HG03159 (cell line): ENCODE data around the gene NLRP4.
"Not testable (repeated sequence)": the region's sequence is repeated elsewhere in the genome, so short reads cannot be mapped to it uniquely, and the experiment has no call there.

Source experiments
- ATAC-seq: cut with Tn5 transposase; IDR thresholded peaks from one replicate; pipeline ENCODE4 v1.9.1; 2021; ENCODE audit warnings: mild to moderate bottlenecking, moderate library complexity; ENCODE audit not compliant: unreplicated experiment

The NLRP4 gene

DNA sequence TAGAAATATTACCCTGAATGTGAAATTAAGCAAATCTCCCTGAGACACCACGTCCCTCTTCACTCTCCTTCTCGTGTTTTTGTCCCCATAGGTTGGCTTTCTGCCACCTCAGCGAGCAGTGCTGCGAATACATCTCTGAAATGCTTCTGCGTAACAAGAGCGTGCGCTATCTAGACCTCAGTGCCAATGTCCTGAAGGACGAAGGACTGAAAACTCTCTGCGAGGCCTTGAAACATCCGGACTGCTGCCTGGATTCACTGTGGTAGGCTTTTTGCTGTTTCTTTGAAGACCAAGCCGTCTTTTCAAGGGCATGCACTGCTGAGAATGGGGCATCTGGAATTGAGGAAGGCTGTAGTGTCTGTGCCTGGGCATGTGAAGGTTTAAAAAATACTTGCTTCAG is 34.4 kb downstream of the NLRP4 start:
- no peak for ATAC-seq

DNA sequence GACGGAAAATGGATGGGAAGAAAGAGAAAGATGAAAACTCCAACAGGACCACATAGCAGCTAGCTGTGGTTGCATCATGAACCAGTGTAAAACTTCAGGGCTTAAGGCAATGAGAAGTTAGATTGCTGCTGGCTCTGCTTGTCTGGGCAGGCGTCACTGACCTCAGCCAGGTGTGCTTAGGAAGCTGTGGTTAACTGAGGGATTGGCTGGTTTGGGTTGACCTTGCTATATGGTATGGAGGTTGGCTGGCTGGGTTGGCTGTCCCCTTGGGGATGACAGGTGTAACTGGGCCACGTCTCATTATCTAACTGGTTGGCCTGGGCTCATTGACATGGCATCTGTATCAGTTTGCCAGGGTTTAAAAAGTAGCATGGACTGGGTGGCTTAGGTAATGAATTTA is 40.9 kb downstream of the NLRP4 start:
- no peak for ATAC-seq

DNA sequence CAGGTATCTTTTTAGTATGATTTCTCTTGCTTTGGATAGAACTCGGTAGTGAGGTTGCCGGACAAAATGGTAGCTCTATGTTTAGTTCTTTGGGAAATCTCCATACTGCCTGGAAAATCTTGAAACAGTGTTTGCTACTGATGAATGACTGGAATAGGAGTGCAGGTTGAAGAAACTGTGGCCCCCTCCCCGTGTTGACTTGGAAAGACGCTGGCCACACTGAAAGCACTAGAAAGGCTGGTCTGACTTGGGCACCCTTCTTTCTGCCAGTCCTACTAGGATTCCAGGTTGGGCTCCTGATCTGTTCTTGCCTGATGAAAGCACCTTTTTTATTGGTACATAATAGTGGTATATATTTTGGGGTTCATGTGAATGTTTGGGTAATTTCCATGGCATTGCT is 46.3 kb downstream of the NLRP4 start:
- ATAC-seq: no peak

DNA sequence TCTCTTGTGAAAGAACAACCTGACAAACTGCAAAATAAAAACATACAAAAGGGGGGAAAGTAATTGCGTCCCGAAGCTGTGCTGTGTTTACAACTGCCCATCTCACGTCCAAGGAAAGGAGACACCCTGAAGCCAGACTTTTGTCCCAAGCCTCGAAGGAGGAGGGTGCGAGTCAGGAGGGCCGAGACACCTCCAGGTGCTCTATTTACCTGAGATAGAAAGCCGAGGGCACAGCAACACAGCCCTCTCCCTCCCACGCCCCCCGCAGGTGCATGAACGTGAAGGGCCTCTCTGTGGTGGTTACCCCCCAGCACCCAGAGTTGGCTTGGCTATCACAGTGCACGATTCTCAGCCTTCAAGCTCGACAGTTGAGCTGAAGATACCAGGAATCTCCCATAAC is 62.6 kb downstream of the NLRP4 start:
- ATAC-seq: no peak

DNA sequence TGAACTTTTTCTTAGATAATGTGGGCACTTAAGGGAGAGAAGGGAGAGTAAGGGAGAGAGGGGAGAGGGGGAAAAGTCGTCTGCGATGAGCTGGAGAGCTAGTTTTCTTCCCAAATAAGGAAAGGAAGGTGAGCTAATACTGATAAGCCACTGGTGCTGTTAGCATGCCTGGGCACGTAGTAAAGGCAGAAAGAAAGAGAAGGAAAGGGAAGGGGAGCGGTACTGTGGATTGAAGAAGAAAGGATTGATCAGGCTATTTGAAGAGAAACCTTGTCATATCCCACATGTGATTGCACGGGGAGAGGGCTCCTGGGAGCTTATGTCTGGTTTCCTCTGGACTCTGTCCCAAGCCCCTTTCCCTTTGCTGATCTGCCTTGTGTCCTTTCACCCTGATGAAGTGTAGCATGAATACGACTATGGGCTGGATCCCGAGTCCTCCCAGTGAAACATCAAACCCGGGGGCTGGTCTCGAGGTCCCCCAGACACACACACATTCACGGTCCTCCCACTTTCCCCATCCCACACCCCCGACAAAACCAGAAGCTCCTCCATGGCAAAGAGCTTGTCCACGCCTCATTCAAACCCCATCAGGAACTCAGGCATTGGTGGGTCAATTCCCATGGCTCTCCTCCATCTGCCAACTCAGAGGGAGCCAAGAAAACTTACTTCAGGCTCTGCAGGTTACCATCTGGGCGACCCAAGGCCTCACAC is 65.2 kb downstream of the NLRP4 start:
- no peak for ATAC-seq

DNA sequence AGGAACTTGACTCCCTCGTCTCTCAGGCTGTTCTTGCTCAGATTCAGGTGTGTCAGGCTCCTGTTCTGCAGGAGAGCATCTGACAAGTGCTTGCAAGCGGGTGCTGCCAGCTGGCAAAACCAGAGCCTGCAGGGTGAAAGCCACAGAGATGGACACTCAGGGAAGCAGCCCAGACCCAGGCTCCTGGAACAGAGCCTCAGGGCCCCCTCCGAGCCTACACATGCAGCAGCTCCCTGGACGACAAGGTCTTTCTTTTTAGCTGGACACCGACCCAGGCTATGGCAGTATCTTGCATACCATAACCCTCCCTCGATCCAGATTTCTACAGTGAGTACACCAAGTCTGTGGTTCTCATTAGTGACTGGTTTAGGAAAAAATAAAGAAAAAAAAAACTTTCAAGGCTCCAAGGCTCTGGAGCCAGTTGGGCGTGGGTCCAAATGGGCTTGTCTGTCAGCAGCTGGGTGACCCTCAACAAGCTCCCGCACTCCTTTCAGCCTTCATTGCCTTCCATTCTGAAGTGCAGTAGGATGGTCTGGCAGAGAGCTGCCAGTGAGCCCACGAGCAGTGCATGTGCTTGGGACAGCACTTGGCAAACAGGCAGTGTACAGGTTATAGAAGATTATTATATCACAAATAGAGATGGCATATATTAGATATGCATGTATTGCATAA is 65.9 kb downstream of the NLRP4 start:
- ATAC-seq: no peak

DNA sequence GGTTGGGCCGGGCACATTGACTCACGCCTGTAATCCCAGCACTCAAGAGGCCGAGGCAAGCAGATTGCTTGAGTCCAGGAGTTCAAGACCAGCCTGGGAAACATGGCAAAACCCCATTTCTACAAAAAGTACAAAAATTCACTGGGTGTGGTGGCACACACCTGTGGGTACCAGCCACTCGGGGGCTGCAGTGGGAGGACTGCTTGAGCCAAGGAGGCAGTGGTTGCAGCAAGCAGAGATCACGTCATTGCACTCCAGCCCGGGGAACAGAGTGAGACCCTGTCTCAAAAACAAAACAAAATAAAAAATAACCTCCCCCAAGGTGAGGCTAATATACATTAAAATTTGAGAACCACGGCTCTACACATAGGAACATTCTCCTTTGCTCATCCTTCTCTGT is 70.9 kb downstream of the NLRP4 start:
- ATAC-seq: no peak

DNA sequence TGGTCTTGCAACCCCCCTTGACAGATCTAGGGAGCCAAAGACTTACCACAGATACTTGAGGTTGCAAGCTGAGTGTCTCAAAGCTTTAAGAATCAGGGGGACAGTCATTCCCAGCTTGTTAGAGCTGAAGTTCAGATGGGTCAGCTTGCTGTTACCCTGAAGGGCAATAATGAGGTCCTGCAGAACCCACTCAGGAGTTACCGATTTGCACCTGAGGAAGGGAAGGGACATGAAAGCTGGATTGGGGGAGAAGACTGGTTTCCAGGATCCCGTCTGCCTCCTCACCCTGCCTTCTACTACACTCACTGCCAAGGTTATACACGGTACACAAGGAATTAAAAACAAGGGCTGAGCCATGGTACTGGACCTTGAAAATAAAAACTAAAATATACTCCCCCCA is 71.4 kb downstream of the NLRP4 start:
- ATAC-seq: no peak

DNA sequence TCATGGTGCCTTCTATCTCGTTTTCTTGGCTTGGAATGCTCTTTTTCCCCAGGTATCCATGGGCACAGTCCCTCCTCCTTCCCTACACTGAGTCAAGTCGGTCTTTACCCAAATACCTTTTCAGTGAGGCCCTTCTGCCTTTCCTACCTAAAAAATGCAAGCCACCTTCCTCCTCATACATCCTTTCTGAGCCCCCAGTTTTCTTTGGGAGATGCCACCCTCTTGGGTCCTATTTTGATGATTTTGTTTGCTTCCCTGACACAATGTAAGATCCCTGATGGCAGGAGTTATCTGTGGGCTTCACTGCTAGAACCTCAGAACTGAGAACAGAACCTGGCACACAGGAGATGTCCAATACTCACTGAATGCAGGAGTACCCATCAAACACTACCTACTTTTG is 73.5 kb downstream of the NLRP4 start:
- ATAC-seq: no peak

DNA sequence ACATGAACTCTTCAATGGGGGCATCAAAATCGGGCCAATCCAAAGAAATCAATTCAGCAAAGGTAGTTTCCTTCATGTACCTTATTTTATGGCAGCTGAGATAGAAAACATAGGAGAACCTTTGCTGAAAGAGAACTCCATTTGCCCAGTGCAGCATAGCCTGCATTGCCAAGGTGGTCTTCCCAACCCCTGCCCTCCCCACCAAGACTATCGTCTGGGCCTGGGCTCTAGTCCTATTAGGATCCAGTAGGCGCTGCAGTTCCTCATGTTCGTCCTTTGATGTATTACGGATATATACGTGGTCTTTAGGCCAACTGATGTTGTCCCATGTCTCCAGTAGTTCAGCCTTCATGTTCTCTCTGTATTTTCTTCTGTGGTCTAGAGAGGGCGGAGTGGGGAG is 76.6 kb downstream of the NLRP4 start:
- ATAC-seq: no peak

DNA sequence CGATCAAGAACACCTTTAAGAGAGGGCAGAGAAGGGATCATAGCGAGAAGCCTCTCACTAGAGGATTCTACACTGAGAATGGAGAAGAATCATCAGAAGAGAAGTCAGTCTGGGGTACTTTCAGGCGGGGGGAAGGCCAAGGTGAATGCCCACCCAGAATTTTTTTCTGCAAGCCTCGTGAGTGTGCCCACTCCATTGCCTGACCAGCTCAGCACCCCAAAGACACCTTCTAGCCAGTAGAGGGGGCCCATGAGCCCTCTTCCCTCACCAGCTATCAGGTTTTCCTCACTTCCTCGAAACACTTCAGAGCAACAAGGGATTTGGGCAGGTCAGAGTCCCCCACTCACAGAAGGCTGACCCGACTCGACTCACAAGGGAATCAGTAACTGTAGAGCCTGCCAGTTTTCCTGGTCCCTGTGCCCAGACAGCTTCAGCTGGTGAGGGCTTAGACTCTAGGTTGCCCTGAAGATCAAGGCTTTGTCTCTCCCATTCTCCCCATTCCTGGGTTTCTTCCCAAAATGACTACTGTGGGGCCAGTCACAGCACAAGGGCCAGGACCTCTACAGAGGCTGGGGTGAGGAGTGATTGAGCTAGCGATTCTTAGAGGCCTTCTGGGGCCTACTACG is 77.4 kb downstream of the NLRP4 start:
- no peak for ATAC-seq

DNA sequence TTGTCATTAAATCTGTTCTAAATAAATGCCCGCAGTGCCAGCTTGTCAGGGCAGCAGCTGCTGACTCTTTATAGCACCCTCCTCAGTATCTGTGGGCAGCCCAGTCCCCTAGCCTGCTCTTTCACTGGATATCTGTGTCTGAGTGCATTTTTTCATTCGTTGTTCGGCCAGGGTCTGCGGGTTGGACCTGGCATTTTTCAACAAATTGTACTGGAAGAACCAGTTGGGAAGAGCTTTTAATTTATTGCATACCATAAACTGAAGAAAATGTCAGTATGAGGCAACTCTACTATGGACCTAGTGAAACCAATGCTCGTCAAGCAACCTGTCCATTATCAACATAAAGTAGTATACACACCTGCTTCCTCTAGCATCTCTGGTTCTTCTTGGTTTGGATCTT is 87.2 kb downstream of the NLRP4 start:
- no peak for ATAC-seq

DNA sequence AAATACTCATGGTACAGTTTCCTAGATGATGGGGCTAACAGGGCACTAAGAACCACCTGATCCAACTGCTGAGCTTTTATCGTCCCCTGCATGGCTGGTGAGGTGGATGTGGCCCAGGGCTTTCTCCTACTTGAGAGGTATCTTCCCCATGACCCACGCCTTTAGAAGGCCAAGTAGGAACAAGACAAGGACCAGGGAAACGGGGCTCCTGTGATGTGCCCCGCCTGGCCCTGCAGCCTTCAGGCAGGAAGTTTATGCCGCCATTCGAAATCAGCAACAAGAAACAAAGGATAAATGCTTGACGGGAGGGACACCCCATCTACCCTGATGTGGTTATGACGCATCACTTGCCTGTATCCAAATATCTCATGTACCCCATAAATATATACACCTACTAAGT is 91.7 kb downstream of the NLRP4 start:
- ATAC-seq: no peak

DNA sequence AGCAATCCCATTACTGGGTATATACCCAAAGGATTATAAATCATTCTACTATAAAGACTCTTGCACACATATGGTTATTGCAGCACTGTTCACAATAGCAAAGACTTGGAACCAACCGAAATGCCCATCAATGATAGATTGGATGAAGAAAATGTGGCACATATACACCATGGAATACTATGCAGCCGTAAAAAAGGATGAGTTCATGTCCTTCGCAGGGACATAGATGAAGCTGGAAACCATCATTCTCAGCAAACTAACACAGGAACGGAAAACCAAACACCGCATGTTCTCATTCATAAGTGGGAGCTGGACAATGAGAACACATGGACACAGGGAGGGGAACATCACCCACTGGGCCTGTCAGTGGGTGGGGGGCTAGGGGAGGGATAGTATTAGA is 92.9 kb downstream of the NLRP4 start:
- ATAC-seq: not testable (repeated sequence)

DNA sequence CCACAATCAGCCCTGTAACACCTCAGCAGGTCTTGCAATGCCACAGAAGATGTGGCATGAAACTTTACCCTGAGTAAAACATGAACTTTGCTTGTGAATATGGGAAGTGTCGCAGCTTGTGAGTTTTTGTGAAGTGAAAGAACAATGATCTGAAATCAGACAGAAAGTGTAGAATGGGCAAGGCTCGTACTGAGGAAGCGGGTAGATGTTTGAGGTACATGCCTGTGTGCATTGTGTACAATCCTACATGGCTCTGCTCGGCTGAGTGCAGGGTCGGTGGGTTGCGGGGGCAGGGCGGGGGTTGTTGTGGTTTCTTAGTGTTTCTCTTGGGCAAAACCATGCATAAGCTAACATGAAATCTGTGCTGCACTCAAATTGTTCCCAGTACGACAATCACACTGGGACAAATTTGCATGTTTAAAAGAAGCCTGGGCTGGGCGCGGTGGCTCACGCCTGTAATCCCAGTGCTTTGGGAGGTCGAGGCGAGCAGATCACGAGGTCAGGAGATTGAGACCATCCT is 94.7 kb downstream of the NLRP4 start:
- no peak for ATAC-seq
